K562 (cell line): ENCODE data around the gene GAA. TPM values are rescaled to one million over a fixed set of nuclear protein-coding genes. Genes with fewer than 3 reads are reported as not detected.

Source experiments
- BMI1 ChIP-seq: fragments of 150-350 bp; IDR thresholded peaks from 2 replicates; pipeline ENCODE4 v1.6.1; 2014; ENCODE audit warnings: low read length
- NR2F6 ChIP-seq: fragments of 450-650 bp; formaldehyde crosslinking; IDR thresholded peaks from 2 replicates; pipeline ENCODE4 v1.4.0; 2020; ENCODE audit warnings: mild to moderate bottlenecking
- RBM22 ChIP-seq: fragments of 200-400 bp; formaldehyde crosslinking; IDR thresholded peaks from 2 replicates; pipeline ENCODE4 v1.6.1; 2018; ENCODE audit warnings: low read length, low read depth; ENCODE audit not compliant: poor library complexity, severe bottlenecking
- TOE1 ChIP-seq, 2 experiments: fragments of 450-650 bp in 1 of 2; sonication (generic) in 1 of 2; formaldehyde crosslinking in 1 of 2; IDR thresholded peaks; 2 replicates each; pipeline versions ENCODE4 v1.7.1 to v1.8.0; 2016 to 2022; ENCODE audit warnings: borderline replicate concordance in 2 of 2, mild to moderate bottlenecking in 2 of 2, antibody characterized with exemption in 1 of 2, inconsistent platforms in 1 of 2, low read depth in 1 of 2, missing genetic modification reagents in 1 of 2, moderate library complexity in 1 of 2
- polyA plus RNA-seq, 8 experiments: library from polyadenylated mRNA; depleted of rRNA in 4 of 8; stranded (reverse) in 5 of 8; unstranded in 3 of 8; fragments of >200 nt; fragmentation: Nextera tagmentation in 2 of 8; fragmentation: Illumina TruSeq in 1 of 8; extraction: Ambion mirVana in 2 of 8; extraction: Trizol in 1 of 8; gene quantifications; 2 replicates each; pipeline versions ENCODE4 v1.2.1 to v1.2.3, GENCODE V29; 2011 to 2014; ENCODE audit warnings: inconsistent platforms in 1 of 8, missing spikeins in 1 of 8
- total RNA-seq, 7 experiments: library from RNA; depleted of rRNA in 6 of 7; stranded (reverse); fragments of >200 nt in 6 of 7; fragmentation: Illumina TruSeq in 2 of 7; extraction: Trizol in 2 of 7; gene quantifications; 2 replicates each; pipeline versions ENCODE4 v1.2.1 to v1.2.3, GENCODE V29; 2011 to 2021; ENCODE audit warnings: low replicate concordance in 1 of 7
- TF ChIP-seq, protein P1 (sequence below): fragments of 150-350 bp; conservative IDR thresholded peaks from 2 replicates; pipeline ENCODE4 v1.6.1; 2014; ENCODE audit warnings: low read length
- TF ChIP-seq, protein P2 (sequence below): sonication (generic); formaldehyde crosslinking; IDR thresholded peaks from 2 replicates; pipeline ENCODE4 v1.8.0; 2023; ENCODE audit warnings: mild to moderate bottlenecking, missing genetic modification reagents
- TF ChIP-seq, protein P3 (sequence below): sonication (generic); formaldehyde crosslinking; IDR thresholded peaks from 2 replicates; pipeline ENCODE4 v1.8.1; 2023; ENCODE audit warnings: mild to moderate bottlenecking, missing genetic modification reagents, moderate library complexity

Gene GAA
- total and polyA plus RNA-seq, 9 of the 15 experiments (the other 6 are each of a cell fraction or from before 2014, with no cell fraction given), result 0.15 to 6.4 (median 1.7) TPM

DNA sequence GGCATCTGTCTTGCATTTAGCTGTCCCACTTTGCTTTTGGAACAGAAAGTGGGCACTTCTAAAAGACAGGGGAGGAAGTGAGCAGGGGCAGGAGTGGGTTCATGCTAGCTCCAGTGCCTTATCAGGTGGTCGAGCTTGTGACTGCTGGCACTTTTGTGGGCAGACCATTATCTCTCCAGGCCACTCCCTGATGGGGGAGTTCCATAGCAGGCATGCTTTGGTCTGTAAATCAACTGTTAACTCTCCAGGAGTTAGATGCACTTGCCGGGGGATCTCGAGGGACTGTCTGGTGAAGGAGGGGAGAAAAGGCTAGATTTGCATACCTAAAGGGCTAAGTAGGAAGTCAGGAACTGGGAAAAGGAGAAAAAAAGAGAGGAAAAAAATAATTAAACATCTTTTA is 59.2 kb downstream of the GAA start (continued):
- TF ChIP-seq RBM22 (no peak), TOE1 (IDR thresholded peaks at IDR 0.05; ENCODE audit: borderline replicate concordance) (no peak), TOE1 (CRISPR knock-in tag; IDR thresholded peaks at IDR 0.05; ENCODE audit: borderline replicate concordance, low read depth) (no peak), BMI1 (no peak), NR2F6 (no peak)
- TF ChIP-seq, protein P1, sequence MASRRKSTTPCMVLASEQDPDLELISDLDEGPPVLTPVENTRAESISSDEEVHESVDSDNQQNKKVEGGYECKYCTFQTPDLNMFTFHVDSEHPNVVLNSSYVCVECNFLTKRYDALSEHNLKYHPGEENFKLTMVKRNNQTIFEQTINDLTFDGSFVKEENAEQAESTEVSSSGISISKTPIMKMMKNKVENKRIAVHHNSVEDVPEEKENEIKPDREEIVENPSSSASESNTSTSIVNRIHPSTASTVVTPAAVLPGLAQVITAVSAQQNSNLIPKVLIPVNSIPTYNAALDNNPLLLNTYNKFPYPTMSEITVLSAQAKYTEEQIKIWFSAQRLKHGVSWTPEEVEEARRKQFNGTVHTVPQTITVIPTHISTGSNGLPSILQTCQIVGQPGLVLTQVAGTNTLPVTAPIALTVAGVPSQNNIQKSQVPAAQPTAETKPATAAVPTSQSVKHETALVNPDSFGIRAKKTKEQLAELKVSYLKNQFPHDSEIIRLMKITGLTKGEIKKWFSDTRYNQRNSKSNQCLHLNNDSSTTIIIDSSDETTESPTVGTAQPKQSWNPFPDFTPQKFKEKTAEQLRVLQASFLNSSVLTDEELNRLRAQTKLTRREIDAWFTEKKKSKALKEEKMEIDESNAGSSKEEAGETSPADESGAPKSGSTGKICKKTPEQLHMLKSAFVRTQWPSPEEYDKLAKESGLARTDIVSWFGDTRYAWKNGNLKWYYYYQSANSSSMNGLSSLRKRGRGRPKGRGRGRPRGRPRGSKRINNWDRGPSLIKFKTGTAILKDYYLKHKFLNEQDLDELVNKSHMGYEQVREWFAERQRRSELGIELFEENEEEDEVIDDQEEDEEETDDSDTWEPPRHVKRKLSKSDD, result no peak
- TF ChIP-seq, protein P2, sequence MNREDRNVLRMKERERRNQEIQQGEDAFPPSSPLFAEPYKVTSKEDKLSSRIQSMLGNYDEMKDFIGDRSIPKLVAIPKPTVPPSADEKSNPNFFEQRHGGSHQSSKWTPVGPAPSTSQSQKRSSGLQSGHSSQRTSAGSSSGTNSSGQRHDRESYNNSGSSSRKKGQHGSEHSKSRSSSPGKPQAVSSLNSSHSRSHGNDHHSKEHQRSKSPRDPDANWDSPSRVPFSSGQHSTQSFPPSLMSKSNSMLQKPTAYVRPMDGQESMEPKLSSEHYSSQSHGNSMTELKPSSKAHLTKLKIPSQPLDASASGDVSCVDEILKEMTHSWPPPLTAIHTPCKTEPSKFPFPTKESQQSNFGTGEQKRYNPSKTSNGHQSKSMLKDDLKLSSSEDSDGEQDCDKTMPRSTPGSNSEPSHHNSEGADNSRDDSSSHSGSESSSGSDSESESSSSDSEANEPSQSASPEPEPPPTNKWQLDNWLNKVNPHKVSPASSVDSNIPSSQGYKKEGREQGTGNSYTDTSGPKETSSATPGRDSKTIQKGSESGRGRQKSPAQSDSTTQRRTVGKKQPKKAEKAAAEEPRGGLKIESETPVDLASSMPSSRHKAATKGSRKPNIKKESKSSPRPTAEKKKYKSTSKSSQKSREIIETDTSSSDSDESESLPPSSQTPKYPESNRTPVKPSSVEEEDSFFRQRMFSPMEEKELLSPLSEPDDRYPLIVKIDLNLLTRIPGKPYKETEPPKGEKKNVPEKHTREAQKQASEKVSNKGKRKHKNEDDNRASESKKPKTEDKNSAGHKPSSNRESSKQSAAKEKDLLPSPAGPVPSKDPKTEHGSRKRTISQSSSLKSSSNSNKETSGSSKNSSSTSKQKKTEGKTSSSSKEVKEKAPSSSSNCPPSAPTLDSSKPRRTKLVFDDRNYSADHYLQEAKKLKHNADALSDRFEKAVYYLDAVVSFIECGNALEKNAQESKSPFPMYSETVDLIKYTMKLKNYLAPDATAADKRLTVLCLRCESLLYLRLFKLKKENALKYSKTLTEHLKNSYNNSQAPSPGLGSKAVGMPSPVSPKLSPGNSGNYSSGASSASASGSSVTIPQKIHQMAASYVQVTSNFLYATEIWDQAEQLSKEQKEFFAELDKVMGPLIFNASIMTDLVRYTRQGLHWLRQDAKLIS, result no peak
- TF ChIP-seq, protein P3, sequence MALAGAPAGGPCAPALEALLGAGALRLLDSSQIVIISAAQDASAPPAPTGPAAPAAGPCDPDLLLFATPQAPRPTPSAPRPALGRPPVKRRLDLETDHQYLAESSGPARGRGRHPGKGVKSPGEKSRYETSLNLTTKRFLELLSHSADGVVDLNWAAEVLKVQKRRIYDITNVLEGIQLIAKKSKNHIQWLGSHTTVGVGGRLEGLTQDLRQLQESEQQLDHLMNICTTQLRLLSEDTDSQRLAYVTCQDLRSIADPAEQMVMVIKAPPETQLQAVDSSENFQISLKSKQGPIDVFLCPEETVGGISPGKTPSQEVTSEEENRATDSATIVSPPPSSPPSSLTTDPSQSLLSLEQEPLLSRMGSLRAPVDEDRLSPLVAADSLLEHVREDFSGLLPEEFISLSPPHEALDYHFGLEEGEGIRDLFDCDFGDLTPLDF, result no peak
